Esophagus squamous epithelium (tissue), 4 donors: ENCODE measurements around the gene HSPB9.

Experiments
- CTCF ChIP-seq, 6 experiments: fragments of 450-650 bp in 4 of 6; fragments of 200-600 bp in 2 of 6; sonication (generic) in 2 of 6; IDR thresholded peaks; one replicate each; pipeline ENCODE4 v1.5.1; 2016 to 2019; ENCODE audit warnings: antibody characterized with exemption in 6 of 6, mild to moderate bottlenecking in 4 of 6, moderate library complexity in 4 of 6
- POLR2A ChIP-seq, 4 donors: fragments of 450-650 bp; IDR thresholded peaks; one replicate each; pipeline ENCODE4 v1.6.1; 2017; ENCODE audit warnings: antibody characterized with exemption in 4 of 4, mild to moderate bottlenecking in 4 of 4, moderate library complexity in 3 of 4

DNA sequence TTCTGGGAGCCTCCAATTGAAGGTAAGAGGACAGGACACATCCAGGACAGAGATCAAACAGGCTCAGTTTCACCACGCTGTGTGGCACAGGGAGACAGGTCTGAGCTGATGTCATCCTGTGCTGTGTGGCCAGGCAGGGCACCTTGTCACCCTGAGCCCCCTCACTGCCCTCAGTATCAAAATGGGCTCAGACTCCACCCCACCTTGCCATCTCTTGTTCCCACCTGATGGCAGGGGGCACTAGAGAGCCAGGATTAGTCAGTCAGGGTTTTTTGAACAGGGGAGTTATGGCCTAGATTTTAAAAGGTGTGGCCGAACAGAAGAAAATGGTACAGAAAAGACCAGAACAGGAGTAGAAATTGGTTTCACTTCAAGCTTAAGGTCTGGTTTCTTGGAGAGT is 4.1 kb upstream of the HSPB9 start:
- TF ChIP-seq CTCF (IDR thresholded peaks at IDR 0.05), result peak in 5 of 6 experiments; percentile 9 to 44 (median 21)
- TF ChIP-seq POLR2A (IDR thresholded peaks at IDR 0.05), result no peak
